ENCODE measurements around the gene TK2. TPM values are rescaled to one million over a fixed set of nuclear protein-coding genes. Genes with fewer than 3 reads are reported as not detected.
A peak's percentile ranks its signal among the peaks of the same experiment; 100 is the strongest.

TK2 gene
- total RNA-seq, 2 donors from 2014 or later = 23.1 to 26.0 TPM

DNA sequence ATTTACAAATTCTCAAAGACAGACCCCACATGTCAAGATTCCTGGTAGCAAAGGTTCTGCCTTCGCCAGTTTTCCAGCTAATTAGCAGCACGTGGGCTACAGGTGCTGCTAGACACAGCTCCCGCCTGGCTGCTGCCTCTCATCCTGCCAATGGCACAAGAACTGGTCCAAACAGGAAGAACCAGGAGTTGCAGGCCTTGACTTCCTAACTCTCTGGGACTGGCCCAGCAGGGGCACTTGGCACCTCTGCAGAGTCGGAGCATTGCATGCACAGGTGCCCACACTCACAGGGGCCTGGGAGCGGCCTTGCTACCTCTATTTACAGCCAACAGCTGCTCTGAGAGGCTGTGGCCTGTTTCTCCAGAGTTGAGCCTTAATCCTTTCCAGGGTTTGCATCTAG is 39.6 kb downstream of the TK2 start:
- peak overlapping the region; percentile 76 to 92 (median 91) for H3K27ac ChIP-seq
- no peaks in the 10 kb centered on the region for H3K36me3 ChIP-seq (replicated peaks in 1 of 2; ENCODE audit: insufficient read depth in 1 of 2, low read depth in 2 of 2)
- DNase-seq (peak; percentile 76 to 93 (median 89)), ATAC-seq (peak; percentile 58)
- TF ChIP-seq POLR2A (IDR thresholded peaks at IDR 0.05) = no peak
- TF ChIP-seq, protein P1, sequence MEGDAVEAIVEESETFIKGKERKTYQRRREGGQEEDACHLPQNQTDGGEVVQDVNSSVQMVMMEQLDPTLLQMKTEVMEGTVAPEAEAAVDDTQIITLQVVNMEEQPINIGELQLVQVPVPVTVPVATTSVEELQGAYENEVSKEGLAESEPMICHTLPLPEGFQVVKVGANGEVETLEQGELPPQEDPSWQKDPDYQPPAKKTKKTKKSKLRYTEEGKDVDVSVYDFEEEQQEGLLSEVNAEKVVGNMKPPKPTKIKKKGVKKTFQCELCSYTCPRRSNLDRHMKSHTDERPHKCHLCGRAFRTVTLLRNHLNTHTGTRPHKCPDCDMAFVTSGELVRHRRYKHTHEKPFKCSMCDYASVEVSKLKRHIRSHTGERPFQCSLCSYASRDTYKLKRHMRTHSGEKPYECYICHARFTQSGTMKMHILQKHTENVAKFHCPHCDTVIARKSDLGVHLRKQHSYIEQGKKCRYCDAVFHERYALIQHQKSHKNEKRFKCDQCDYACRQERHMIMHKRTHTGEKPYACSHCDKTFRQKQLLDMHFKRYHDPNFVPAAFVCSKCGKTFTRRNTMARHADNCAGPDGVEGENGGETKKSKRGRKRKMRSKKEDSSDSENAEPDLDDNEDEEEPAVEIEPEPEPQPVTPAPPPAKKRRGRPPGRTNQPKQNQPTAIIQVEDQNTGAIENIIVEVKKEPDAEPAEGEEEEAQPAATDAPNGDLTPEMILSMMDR (IDR thresholded peaks at IDR 0.05) = peak in 1 of 7 experiments; percentile 19
- no peaks in the 10 kb centered on the region for H3K9me3 ChIP-seq
- intact Hi-C loops (cut with DNase I) = no loop called here
- H3K4me3 ChIP-seq = no peak overlapping the region
- H3K4me1 ChIP-seq = peaks cover 69% of the 10 kb centered on the region
- H3K27me3 ChIP-seq = no peaks in the 10 kb centered on the region
- WGBS, 2 donors = 19 to 54% methylated on average over 5 of the region's 5 CpGs

DNA sequence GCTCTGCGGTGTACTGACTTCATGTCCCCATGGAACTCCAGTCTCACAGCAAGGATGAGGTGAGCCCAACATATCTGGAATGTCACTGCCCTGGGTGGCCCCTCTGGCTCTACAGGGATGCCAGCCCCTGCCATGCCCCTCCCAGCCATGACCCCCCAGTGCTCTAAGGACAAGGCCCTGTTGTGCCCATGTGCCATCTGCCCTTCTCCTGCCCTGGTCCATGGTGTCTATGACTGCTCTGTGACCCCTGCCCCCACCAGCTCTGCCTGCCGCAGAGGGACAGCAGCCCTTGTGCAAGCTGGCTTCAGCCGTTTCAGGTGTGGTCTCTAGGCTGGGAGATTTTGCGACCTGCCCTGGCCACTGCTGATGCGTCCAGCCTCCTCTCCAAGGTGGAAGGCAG is 40.3 kb downstream of the TK2 start:
- DNase-seq (peak in 1 of 4 donors; percentile 16), ATAC-seq (no peak)
- H3K36me3 ChIP-seq (replicated peaks in 1 of 2; ENCODE audit: insufficient read depth in 1 of 2, low read depth in 2 of 2) = no peaks in the 10 kb centered on the region
- TF ChIP-seq POLR2A (IDR thresholded peaks at IDR 0.05) = no peak
- TF ChIP-seq, protein P1 (IDR thresholded peaks at IDR 0.05) = no peak
- no peaks in the 10 kb centered on the region for H3K27me3 ChIP-seq
- intact Hi-C loops (cut with DNase I) = no loop called here
- H3K4me1 ChIP-seq = peaks cover 66% of the 10 kb centered on the region
- WGBS, 2 donors = 94 to 97% methylated on average over 5 of the region's 5 CpGs
- H3K9me3 ChIP-seq = no peaks in the 10 kb centered on the region
- H3K27ac ChIP-seq = peak overlapping the region; percentile 37 to 92 (median 84)
- no peak overlapping the region for H3K4me3 ChIP-seq

DNA sequence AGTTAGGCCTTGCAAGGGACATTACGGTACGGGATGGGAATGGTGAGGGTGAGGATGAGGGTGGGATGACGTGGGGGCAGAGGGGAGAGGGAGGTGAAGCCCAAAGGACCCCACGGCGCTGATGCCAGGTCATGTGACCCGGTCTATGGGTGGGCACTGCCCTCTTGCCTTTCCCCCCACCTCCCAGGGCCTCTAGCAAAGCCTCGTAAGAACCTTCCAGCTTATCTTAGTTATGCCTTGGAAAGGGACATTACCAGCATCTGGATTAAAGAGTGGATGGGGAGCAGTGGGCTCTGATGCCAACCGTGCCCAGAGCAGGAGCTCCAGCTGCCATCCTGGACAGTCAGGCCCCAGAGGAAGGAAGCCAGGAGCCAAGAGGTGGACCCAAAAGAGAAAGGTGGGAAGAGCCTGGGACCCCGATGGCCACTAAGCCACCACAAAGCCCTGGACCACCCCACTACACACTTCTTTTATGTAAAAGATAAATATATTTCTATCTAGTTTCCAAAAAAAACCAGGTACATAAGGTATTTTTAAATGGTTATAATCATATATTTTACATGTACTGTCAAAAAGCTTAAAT is 40.9 kb downstream of the TK2 start:
- H3K27me3 ChIP-seq = no peaks in the 10 kb centered on the region
- intact Hi-C loops (cut with DNase I) = no loop called here
- H3K9me3 ChIP-seq = no peaks in the 10 kb centered on the region
- 91 to 93% methylated on average over 9 of the region's 9 CpGs for WGBS, 2 donors
- peak overlapping the region; percentile 66 to 92 (median 84) for H3K27ac ChIP-seq
- no peaks in the 10 kb centered on the region for H3K36me3 ChIP-seq (replicated peaks in 1 of 2; ENCODE audit: insufficient read depth in 1 of 2, low read depth in 2 of 2)
- peaks cover 66% of the 10 kb centered on the region for H3K4me1 ChIP-seq
- ATAC-seq (no peak), DNase-seq (peak in 1 of 4 donors; percentile 13)
- TF ChIP-seq POLR2A (IDR thresholded peaks at IDR 0.05) = no peak
- TF ChIP-seq, protein P1 (IDR thresholded peaks at IDR 0.05) = no peak
- H3K4me3 ChIP-seq = no peak overlapping the region

DNA sequence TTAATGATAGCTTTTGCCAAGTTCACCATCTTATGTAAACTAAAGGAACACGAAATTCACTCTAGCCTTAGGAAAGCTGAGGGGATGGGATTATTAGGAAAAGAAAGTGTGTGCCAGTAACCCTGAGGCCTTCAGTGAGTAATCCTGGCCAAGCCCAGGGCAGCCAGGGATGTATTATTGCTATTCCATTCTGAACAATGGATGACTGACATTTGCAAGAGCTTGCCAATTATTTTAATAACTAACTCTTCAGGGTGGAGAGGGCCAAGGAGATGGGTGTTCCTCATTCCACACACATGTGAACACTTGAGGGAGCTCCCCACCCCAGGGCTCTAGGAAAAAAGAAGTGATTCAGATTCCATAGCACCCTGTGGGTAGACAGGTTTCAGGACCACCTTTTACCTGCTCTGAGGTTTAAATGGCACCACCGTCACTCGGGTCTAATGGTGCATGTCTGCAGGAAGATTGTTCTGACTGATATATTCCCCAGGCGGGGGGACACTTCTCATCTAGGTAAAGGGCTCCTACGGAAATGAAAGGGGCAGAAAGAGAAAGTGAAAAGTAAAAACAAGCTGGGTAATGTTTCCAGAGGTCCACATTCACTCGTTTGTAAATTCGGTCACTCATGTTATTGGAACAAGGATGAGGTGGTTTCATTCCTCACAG is 41.5 kb downstream of the TK2 start:
- intact Hi-C loops (cut with DNase I) = no loop called here
- Histone ChIP-seq H3K4me1 (peaks cover 60% of the 10 kb centered on the region), H3K36me3 (replicated peaks in 1 of 2; ENCODE audit: insufficient read depth in 1 of 2, low read depth in 2 of 2) (no peaks in the 10 kb centered on the region), H3K27me3 (no peaks in the 10 kb centered on the region), H3K27ac (peak overlapping the region; percentile 66 to 92 (median 84)), H3K4me3 (no peak overlapping the region), H3K9me3 (no peaks in the 10 kb centered on the region)
- TF ChIP-seq POLR2A (IDR thresholded peaks at IDR 0.05) = peak in 2 of 3 donors; percentile 25 to 39
- TF ChIP-seq, protein P1 (IDR thresholded peaks at IDR 0.05) = no peak
- peak; percentile 66 for ATAC-seq
- DNase-seq = peak; percentile 39 to 76 (median 62)
- 60% methylated on average over 7 of the region's 7 CpGs for WGBS, 2 donors
